GM20431 (cell line): ENCODE measurements around the gene RUNX2.

Experiments
- in situ Hi-C: fragments of 300-500 bp; cut with MseI, MboI; formaldehyde crosslinking; loops from one replicate; pipeline ENCODE4 v1.15.0; 2020; ENCODE audit warnings: low sequenced_read_pairs; ENCODE audit not compliant: unreplicated experiment

RUNX2 gene

DNA sequence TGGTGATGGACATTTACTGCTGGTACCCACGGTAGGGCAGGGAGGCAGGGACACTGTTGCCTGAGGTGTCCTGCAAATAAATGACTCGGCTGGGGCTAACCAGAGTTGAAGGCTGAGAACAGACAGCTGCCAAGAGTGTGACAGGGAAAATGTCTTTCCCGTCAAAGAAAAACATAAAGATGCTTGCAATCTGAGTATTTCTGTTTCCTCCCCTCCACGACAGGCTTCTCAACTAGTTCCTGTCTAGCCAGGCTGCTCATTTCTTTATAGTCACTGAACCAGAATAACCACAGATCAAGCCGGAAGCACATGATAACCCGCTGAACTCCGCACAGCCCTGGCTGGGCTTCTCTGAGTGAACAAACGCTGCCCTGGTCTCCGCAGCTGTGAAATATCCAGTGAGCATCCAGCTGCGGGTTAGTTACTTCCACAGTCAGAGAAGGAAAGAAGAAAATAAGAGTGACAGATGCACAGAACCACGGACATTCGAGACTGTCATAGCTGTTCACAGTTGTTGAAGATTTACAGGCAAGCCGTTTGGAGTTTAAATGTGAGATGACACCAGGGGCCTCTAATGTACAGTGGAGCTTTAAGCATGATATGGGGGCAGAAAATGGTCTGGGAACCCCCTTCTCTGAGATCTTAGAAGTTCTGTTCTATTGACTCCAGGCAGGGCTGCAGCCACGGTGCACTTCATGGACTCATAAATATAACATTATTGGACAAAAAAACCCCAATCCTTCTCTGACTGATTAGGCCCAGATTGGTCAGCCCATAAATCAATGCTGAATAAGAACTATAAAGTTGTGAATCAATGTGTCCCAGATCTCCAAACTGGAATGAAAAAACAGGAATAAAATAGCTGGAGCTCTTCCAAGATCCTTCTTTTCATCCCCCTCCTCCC is 349.5 kb downstream of the RUNX2 start:
- in situ Hi-C loops = no loop called here

- in situ Hi-C loops = no loop called here
Measured at GRCh38 chr6:45678285-45678607, 350.1 kb downstream of the RUNX2 start.

GRCh38 chr6:45679163-45679562 is 351.0 kb downstream of the RUNX2 start:
- in situ Hi-C loops = no loop called here

DNA sequence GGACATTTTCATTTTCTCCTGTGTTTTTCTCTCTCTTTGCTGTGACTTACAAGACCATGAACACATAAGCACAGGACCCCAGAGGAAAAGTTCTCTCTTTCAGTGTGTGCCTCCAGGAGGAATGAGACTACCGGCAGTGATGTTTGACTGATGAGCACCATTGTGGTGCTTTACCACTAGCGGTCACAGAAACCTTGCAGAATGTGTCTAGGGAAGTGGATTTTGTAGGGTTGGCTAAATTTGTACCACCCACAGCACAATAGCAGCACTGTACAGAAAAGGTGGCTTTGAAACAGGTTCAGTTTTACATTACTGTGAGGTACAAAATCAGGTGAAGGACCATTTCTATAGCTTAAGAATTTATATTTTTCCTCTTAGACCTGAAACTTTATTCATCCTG is 351.5 kb downstream of the RUNX2 start:
- in situ Hi-C loops = no loop called here

DNA sequence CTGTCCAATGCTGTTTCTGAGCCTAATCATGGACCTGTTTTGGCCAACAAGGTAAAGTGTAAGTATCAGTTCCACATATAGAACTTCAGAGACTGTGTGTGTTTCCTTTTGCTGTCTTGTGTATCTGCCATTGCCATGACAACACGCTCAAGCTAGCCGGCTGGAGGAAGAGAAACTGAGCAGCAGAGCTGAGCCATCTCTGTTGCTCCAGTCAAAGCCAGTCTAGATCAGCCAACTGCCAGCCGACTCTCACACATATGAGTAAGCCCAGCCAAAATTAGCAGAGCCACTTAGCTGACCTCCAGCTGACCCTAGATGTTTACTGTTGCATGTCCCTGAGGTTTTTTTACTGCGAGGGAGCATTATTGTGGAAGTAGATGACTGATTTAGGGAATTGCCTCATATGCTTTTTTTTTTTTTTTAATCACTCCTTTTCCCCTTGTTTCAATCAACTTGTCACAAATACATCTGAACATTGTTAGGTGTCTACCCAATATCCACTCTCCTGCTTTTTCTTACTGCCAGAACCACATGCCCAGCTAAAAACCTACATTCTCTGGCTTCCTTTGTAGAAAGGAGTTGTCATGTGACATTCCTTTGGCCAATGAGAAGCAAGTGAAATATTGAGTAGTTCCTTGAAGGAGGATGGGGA is 353.9 kb downstream of the RUNX2 start:
- in situ Hi-C loops = no loop called here

- in situ Hi-C loops = no loop called here
Measured at GRCh38 chr6:45684476-45684875, 356.3 kb downstream of the RUNX2 start.

DNA sequence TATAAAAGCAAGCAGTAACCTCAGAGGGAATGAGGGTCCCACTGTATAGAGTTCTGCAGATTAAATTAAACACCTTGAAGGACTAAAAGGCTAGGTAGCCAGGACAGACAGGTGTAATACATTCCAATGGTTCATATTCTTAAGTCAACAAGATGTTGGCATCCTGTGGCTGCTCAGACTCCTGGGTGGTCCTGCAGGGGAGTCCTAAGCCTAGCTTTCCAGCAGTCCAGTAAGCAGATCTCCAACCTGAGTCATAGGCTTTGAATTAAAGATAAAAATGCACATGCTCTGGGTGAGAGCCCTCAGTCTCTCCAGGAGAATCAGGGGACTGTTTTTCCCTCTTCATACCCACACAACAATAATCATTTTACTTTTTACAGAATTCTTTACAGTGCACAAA is 356.9 kb downstream of the RUNX2 start:
- in situ Hi-C loops = no loop called here

GRCh38 chr6:45686841-45687569 is 358.9 kb downstream of the RUNX2 start:
- in situ Hi-C loops = no loop called here

GRCh38 chr6:45687570-45687969 is 359.4 kb downstream of the RUNX2 start:
- in situ Hi-C loops = no loop called here

DNA sequence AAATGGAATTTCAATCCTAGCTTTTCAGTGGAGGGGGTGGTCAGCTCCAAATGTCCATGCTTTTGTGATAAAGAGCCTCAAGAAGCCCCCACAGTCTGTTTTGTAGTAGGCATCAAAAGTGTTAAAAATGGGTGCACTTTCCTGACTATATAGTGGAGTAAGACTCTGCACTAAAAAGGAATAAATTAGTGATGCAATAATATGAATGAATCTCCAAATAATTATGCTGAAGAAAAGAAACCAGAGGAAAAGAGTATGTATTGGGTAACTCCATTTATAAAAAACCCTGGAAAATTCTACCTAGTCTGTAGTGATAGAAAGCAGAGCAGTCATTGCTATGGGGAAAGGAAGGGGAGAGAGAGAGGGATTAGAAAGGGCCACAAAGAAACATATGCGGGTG is 360.1 kb downstream of the RUNX2 start:
- in situ Hi-C loops = no loop called here

- in situ Hi-C loops = no loop called here
Measured at GRCh38 chr6:45689926-45690615, 361.9 kb downstream of the RUNX2 start.

GRCh38 chr6:45690846-45691245 is 362.7 kb downstream of the RUNX2 start:
- in situ Hi-C loops = no loop called here

GRCh38 chr6:45691426-45691825 is 363.3 kb downstream of the RUNX2 start:
- in situ Hi-C loops = no loop called here

DNA sequence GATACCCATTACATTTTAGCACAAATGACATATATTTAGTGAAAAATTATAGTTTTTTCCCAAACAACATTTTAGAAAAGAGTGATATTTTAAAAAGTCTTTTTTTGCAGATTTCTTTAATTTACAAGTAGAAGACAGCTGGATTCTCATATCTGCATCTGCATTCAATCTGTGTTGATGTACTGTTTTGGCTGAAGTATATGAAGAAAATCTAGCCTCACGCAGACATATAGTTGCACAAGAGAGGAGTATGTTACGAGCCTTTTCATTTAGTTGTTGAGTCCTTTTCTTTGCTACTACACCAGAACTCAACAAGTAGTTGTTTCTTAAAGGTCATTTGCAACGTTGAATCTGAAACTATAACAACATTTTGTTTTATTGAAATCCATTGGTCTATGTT is 363.9 kb downstream of the RUNX2 start:
- in situ Hi-C loops = no loop called here

DNA sequence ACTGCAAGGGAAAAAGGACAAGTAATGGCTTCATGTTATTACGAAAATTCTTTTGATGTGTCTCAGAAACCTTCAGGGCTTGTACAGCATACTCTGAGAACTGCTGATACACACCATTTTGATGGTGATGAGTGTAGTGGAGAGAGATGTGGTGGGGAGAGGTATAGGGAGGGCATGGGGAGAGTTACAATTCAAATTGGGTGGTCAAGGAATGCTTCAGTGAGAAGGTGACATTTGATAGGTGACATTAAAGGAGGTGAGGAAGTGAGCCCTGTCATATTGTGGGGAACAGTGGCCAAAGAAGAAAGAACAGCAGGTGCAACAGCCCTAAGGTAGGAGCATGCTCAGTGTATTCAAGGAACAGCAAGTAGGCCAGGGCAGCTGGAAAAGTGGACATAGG is 368.6 kb downstream of the RUNX2 start:
- in situ Hi-C loops = no loop called here

GRCh38 chr6:45697605-45698004 is 369.5 kb downstream of the RUNX2 start:
- in situ Hi-C loops = no loop called here

GRCh38 chr6:45698046-45698445 is 369.9 kb downstream of the RUNX2 start:
- in situ Hi-C loops = no loop called here

GRCh38 chr6:45699663-45700062 is 371.5 kb downstream of the RUNX2 start:
- in situ Hi-C loops = no loop called here

- in situ Hi-C loops = no loop called here
Measured at GRCh38 chr6:45702849-45703739, 375.0 kb downstream of the RUNX2 start.
